Measurements from ENCODE around the gene BNC2. TPM values are rescaled to one million over a fixed set of nuclear protein-coding genes. Genes with fewer than 3 reads are reported as not detected.

BNC2 gene
- total RNA-seq, 1 experiment from 2014 or later: 5.7 TPM

DNA sequence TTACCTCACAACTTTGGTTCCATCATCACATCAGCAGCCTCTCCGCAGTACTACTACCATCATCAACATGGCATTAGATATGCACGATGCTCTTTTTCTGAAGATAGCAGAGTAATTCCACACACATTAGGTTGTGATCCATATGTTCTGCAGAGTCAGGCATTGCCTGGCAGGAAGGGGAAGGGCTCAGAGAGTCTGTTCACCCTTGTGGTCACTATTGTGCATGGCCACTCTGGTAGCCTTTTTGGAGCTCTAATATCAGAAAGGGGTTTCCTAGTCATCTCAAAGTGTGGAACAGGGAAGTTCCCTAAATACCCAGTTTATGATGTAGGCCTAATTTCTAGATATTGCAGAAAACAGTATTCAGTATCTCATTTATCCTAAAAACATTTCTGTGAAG, 373.6 kb downstream of the BNC2 start:
- POLR2A ChIA-PET: no interaction called here
- no peaks in the 10 kb centered on the region for H3K9me3 ChIP-seq (ENCODE audit: control insufficient read depth, insufficient read depth, low read depth, low read length)
- TF ChIP-seq SIN3A (IDR thresholded peaks at IDR 0.05; ENCODE audit: borderline replicate concordance, insufficient read depth, low read depth, low read length) (no peak), POLR2AphosphoS5 (IDR thresholded peaks at IDR 0.05; ENCODE audit: low read depth, low read length) (no peak), TCF7L2 (IDR thresholded peaks at IDR 0.05; ENCODE audit: low read depth, low read length) (no peak)
- TF ChIP-seq, protein P1, sequence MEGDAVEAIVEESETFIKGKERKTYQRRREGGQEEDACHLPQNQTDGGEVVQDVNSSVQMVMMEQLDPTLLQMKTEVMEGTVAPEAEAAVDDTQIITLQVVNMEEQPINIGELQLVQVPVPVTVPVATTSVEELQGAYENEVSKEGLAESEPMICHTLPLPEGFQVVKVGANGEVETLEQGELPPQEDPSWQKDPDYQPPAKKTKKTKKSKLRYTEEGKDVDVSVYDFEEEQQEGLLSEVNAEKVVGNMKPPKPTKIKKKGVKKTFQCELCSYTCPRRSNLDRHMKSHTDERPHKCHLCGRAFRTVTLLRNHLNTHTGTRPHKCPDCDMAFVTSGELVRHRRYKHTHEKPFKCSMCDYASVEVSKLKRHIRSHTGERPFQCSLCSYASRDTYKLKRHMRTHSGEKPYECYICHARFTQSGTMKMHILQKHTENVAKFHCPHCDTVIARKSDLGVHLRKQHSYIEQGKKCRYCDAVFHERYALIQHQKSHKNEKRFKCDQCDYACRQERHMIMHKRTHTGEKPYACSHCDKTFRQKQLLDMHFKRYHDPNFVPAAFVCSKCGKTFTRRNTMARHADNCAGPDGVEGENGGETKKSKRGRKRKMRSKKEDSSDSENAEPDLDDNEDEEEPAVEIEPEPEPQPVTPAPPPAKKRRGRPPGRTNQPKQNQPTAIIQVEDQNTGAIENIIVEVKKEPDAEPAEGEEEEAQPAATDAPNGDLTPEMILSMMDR (IDR thresholded peaks at IDR 0.05): no peak
- TF ChIP-seq, protein P2, sequence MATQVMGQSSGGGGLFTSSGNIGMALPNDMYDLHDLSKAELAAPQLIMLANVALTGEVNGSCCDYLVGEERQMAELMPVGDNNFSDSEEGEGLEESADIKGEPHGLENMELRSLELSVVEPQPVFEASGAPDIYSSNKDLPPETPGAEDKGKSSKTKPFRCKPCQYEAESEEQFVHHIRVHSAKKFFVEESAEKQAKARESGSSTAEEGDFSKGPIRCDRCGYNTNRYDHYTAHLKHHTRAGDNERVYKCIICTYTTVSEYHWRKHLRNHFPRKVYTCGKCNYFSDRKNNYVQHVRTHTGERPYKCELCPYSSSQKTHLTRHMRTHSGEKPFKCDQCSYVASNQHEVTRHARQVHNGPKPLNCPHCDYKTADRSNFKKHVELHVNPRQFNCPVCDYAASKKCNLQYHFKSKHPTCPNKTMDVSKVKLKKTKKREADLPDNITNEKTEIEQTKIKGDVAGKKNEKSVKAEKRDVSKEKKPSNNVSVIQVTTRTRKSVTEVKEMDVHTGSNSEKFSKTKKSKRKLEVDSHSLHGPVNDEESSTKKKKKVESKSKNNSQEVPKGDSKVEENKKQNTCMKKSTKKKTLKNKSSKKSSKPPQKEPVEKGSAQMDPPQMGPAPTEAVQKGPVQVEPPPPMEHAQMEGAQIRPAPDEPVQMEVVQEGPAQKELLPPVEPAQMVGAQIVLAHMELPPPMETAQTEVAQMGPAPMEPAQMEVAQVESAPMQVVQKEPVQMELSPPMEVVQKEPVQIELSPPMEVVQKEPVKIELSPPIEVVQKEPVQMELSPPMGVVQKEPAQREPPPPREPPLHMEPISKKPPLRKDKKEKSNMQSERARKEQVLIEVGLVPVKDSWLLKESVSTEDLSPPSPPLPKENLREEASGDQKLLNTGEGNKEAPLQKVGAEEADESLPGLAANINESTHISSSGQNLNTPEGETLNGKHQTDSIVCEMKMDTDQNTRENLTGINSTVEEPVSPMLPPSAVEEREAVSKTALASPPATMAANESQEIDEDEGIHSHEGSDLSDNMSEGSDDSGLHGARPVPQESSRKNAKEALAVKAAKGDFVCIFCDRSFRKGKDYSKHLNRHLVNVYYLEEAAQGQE (IDR thresholded peaks at IDR 0.05; ENCODE audit: insufficient read depth in 1 of 2, low read depth in 2 of 2, low read length in 1 of 2): no peak
- intact Hi-C loops (cut with micrococcal nuclease; ENCODE audit: unreplicated experiment): no loop called here
- in situ Hi-C loops (cut with HindIII; ENCODE audit: low pct_unique_long_range_greater_than_20kb, low sequenced_read_pairs): no loop called here
- no peak overlapping the region for H3K4me3 ChIP-seq (ENCODE audit: low read depth in 2 of 2, low read length in 2 of 2)
- CTCF ChIA-PET: no interaction called here
- ATAC-seq (no peak), DNase-seq (ENCODE audit: low read depth, low spot score) (no peak)
- H3K27me3 ChIP-seq (ENCODE audit: control insufficient read depth, insufficient read depth, low read length): no peaks in the 10 kb centered on the region
- H3K27ac ChIP-seq (ENCODE audit: low read length): no peak overlapping the region
- H3K4me1 ChIP-seq (ENCODE audit: control insufficient read depth, insufficient read depth, low read length): no peaks in the 10 kb centered on the region
- no peaks in the 10 kb centered on the region for H3K36me3 ChIP-seq (ENCODE audit: control insufficient read depth, insufficient read depth, low read length)
- BruUV-seq (replicated peaks): no TSS peak

GRCh38 chr9:16487915-16488314, 382.6 kb downstream of the BNC2 start:
- TF ChIP-seq, protein P2 (IDR thresholded peaks at IDR 0.05; ENCODE audit: insufficient read depth in 1 of 2, low read depth in 2 of 2, low read length in 1 of 2): no peak
- TF ChIP-seq POLR2AphosphoS5 (IDR thresholded peaks at IDR 0.05; ENCODE audit: low read depth, low read length) (no peak), SIN3A (IDR thresholded peaks at IDR 0.05; ENCODE audit: borderline replicate concordance, insufficient read depth, low read depth, low read length) (no peak), TCF7L2 (IDR thresholded peaks at IDR 0.05; ENCODE audit: low read depth, low read length) (no peak)
- TF ChIP-seq, protein P1 (IDR thresholded peaks at IDR 0.05): no peak
- Histone ChIP-seq H3K4me1 (ENCODE audit: control insufficient read depth, insufficient read depth, low read length) (no peaks in the 10 kb centered on the region), H3K27ac (ENCODE audit: low read length) (no peak overlapping the region), H3K27me3 (ENCODE audit: control insufficient read depth, insufficient read depth, low read length) (no peaks in the 10 kb centered on the region), H3K36me3 (ENCODE audit: control insufficient read depth, insufficient read depth, low read length) (no peaks in the 10 kb centered on the region), H3K4me3 (ENCODE audit: low read depth in 2 of 2, low read length in 2 of 2) (no peak overlapping the region), H3K9me3 (ENCODE audit: control insufficient read depth, insufficient read depth, low read depth, low read length) (no peaks in the 10 kb centered on the region)
- intact Hi-C loops (cut with micrococcal nuclease; ENCODE audit: unreplicated experiment) (no loop called here), in situ Hi-C loops (cut with HindIII; ENCODE audit: low pct_unique_long_range_greater_than_20kb, low sequenced_read_pairs) (no loop called here)
- POLR2A ChIA-PET: no interaction called here
- no peak for DNase-seq (ENCODE audit: low read depth, low spot score)
- ATAC-seq: no peak
- CTCF ChIA-PET: no interaction called here
- BruUV-seq (replicated peaks): no TSS peak

Data from Panc1 (cell line).